ENCODE measurements around the gene DNAJB6. TPM values are rescaled to one million over a fixed set of nuclear protein-coding genes. Genes with fewer than 3 reads are reported as not detected.

The DNAJB6 gene
- total RNA-seq, 3 donors from 2014 or later (not counting 1 experiment from before 2014, with no cell fraction given), result 309 to 343 (median 340) TPM

GRCh38 chr7:157442456-157442855 is 105.7 kb downstream of the DNAJB6 start:
- Mint-ChIP-seq H3K36me3 (no peaks in the 10 kb centered on the region), H3K27me3 (ENCODE audit: low read depth in 2 of 2) (peaks cover 0 to 10% of the 10 kb centered on the region in 2 donors), H3K4me1 (no peaks in the 10 kb centered on the region), H3K4me3 (no peak overlapping the region), H3K9me3 (no peaks in the 10 kb centered on the region), H3K27ac (no peak overlapping the region)
- intact Hi-C loops (cut with micrococcal nuclease), result no loop called here
- TF ChIP-seq CTCF (IDR thresholded peaks at IDR 0.05), result no peak
- no peaks in the 10 kb centered on the region for H3K9me3 ChIP-seq (ENCODE audit: control insufficient read depth, insufficient read depth, low read length)
- no peak overlapping the region for H3K4me3 ChIP-seq (ENCODE audit: low read length)
- 95% methylated on average over 23 of the region's 23 CpGs for WGBS (ENCODE audit: insufficient coverage)
- H3K36me3 ChIP-seq (ENCODE audit: control insufficient read depth, insufficient read depth, low read length), result no peaks in the 10 kb centered on the region
- H3K27ac ChIP-seq (ENCODE audit: low read length), result no peak overlapping the region
- no peaks in the 10 kb centered on the region for H3K4me1 ChIP-seq (ENCODE audit: control insufficient read depth, insufficient read depth, low read length)
- no peak for DNase-seq
- H3K27me3 ChIP-seq (ENCODE audit: control insufficient read depth, insufficient read depth, low read length), result no peaks in the 10 kb centered on the region
- ATAC-seq, result no peak

- H3K4me3 ChIP-seq (ENCODE audit: low read length), result no peak overlapping the region
- H3K4me3 Mint-ChIP-seq, result no peak overlapping the region
- H3K27me3 Mint-ChIP-seq (ENCODE audit: low read depth in 2 of 2), result peaks cover 0 to 10% of the 10 kb centered on the region in 2 donors
- no peaks in the 10 kb centered on the region for H3K4me1 Mint-ChIP-seq
- H3K27me3 ChIP-seq (ENCODE audit: control insufficient read depth, insufficient read depth, low read length), result no peaks in the 10 kb centered on the region
- TF ChIP-seq CTCF (IDR thresholded peaks at IDR 0.05), result no peak
- no peak overlapping the region for H3K27ac Mint-ChIP-seq
- no peaks in the 10 kb centered on the region for H3K4me1 ChIP-seq (ENCODE audit: control insufficient read depth, insufficient read depth, low read length)
- H3K36me3 ChIP-seq (ENCODE audit: control insufficient read depth, insufficient read depth, low read length), result no peaks in the 10 kb centered on the region
- no peak overlapping the region for H3K27ac ChIP-seq (ENCODE audit: low read length)
- H3K9me3 Mint-ChIP-seq, result no peaks in the 10 kb centered on the region
- H3K36me3 Mint-ChIP-seq, result no peaks in the 10 kb centered on the region
- DNase-seq (no peak), ATAC-seq (no peak)
- intact Hi-C loops (cut with micrococcal nuclease), result no loop called here
- no peaks in the 10 kb centered on the region for H3K9me3 ChIP-seq (ENCODE audit: control insufficient read depth, insufficient read depth, low read length)
- WGBS (ENCODE audit: insufficient coverage), result 92% methylated on average over 42 of the region's 42 CpGs
These were observed 106.4 kb downstream of the DNAJB6 start for GRCh38 chr7:157442993-157443831.

DNA sequence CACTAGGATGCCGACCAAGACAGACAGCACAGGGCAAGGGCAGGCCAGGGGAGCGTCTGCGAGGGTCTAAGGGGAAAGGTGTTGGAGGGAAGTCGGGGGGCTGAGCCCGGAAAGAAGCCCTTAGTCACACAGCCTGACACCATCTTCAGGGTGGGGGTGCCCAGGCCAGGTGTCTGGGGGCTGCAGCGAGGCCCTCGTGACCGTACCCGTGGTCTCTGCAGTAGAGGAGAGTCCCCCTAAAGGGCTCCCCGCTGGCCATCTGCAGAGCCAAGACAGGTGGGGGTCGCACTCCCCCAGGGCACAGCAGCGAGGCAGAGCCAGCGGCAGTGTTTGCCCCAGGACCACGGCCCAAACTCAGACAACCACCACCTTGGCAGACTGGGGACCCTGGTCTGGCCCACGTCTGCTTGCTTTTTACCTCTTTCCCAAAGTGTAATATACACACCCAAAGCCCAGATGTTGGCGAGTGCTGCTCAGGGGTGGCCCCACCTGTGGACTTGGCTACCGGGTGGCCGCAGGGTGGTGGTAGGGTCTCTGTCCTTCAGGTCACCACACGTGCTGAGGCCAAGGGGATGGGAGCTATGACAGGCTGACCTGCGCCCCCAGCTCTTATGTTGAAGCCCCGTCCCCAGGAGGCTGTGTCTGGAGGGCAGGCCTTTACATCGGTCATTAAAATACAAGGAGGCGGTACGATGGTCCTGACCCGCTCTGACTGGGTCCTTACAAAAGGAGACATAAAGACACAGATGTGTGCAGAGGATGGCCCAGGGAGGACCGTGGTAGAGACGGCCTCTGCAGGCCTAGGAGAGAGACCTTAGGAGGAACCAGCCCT is 107.4 kb downstream of the DNAJB6 start:
- no peaks in the 10 kb centered on the region for H3K36me3 Mint-ChIP-seq
- ATAC-seq (no peak), DNase-seq (no peak)
- Histone ChIP-seq H3K4me1 (ENCODE audit: control insufficient read depth, insufficient read depth, low read length) (no peaks in the 10 kb centered on the region), H3K27ac (ENCODE audit: low read length) (no peak overlapping the region), H3K27me3 (ENCODE audit: control insufficient read depth, insufficient read depth, low read length) (no peaks in the 10 kb centered on the region), H3K9me3 (ENCODE audit: control insufficient read depth, insufficient read depth, low read length) (no peaks in the 10 kb centered on the region), H3K36me3 (ENCODE audit: control insufficient read depth, insufficient read depth, low read length) (no peaks in the 10 kb centered on the region), H3K4me3 (ENCODE audit: low read length) (no peak overlapping the region)
- H3K4me3 Mint-ChIP-seq, result no peak overlapping the region
- intact Hi-C loops (cut with micrococcal nuclease), result no loop called here
- H3K9me3 Mint-ChIP-seq, result no peaks in the 10 kb centered on the region
- peaks cover 0 to 8% of the 10 kb centered on the region in 2 donors for H3K27me3 Mint-ChIP-seq (ENCODE audit: low read depth in 2 of 2)
- no peak for TF ChIP-seq CTCF (IDR thresholded peaks at IDR 0.05)
- H3K27ac Mint-ChIP-seq, result no peak overlapping the region
- H3K4me1 Mint-ChIP-seq, result no peaks in the 10 kb centered on the region
- WGBS (ENCODE audit: insufficient coverage), result 90% methylated on average over 27 of the region's 27 CpGs
